IPS-18a (cell line): ENCODE results near the gene OSBPL10.
"Not testable (repeated sequence)": the region's sequence is repeated elsewhere in the genome, so short reads cannot be mapped to it uniquely, and the experiment has no call there.

ENCODE experiments used
- H3K27ac ChIP-seq: one replicate; pipeline ENCODE4 v1.5.1; 2013; ENCODE audit warnings: low read length
- H3K27me3 ChIP-seq: one replicate; pipeline ENCODE4 v1.6.1; 2013; ENCODE audit warnings: mild to moderate bottlenecking, low read length; ENCODE audit not compliant: control insufficient read depth, insufficient read depth
- H3K36me3 ChIP-seq: one replicate; pipeline ENCODE4 v1.6.1; 2013; ENCODE audit warnings: low read depth, low read length; ENCODE audit not compliant: control insufficient read depth
- H3K4me1 ChIP-seq: one replicate; pipeline ENCODE4 v1.6.1; 2013; ENCODE audit warnings: low read depth, low read length; ENCODE audit not compliant: control insufficient read depth
- H3K4me3 ChIP-seq: one replicate; pipeline ENCODE4 v1.5.1; 2013; ENCODE audit warnings: low read length
- H3K9ac ChIP-seq: one replicate; pipeline ENCODE4 v1.6.1; 2013; ENCODE audit warnings: mild to moderate bottlenecking, low read length, moderate library complexity
- H3K9me3 ChIP-seq: one replicate; pipeline ENCODE4 v1.6.1; 2013; ENCODE audit warnings: low read depth, low read length; ENCODE audit not compliant: control insufficient read depth

The OSBPL10 gene

DNA sequence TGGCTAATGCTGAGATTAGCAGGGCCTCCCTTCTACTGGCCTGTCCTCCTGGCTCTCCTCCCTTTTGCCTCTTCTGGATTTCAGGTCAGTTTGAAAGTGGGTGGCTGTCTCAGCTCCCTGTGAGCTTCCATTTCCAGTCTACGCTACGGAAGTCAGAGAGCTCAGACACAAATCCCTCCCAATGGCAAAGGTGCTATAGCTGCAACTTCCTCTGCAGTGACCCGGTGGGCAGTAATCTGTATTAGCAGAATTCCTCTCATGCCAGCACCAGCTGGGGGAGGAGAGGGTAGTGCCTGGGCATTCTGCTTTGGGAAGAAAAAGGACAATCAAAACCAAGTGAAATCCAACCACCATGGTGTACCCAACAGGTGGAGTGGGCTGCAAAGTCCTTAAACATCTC is 276.9 kb downstream of the OSBPL10 start:
- H3K36me3 ChIP-seq, result no peaks in the 10 kb centered on the region
- H3K27me3 ChIP-seq, result no peaks in the 10 kb centered on the region
- no peak overlapping the region for H3K27ac ChIP-seq
- no peaks in the 10 kb centered on the region for H3K4me1 ChIP-seq
- no peak overlapping the region for H3K9ac ChIP-seq
- no peaks in the 10 kb centered on the region for H3K9me3 ChIP-seq
- no peak overlapping the region for H3K4me3 ChIP-seq

DNA sequence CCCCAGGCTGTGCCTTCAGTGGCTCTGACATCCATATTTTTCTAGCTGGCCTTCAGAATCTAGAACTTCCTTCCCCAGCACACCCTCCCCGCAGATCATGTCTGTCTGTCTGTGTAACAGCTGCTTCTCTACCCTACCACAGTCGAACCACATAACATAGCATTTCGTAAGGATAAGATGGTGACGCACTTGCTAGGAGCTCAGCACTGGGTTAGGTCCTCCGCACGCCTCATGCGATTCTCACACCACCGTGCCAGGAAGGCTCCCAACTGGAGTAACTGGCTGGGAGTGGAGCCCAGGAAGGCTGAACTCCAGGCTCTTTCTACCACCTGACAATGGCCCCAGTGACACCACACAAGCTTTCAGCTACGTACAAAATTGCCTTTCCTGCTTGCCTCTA is 279.8 kb downstream of the OSBPL10 start:
- Histone ChIP-seq H3K4me1 (no peaks in the 10 kb centered on the region), H3K36me3 (no peaks in the 10 kb centered on the region), H3K27me3 (no peaks in the 10 kb centered on the region), H3K27ac (no peak overlapping the region), H3K4me3 (no peak overlapping the region), H3K9me3 (no peaks in the 10 kb centered on the region), H3K9ac (no peak overlapping the region)

DNA sequence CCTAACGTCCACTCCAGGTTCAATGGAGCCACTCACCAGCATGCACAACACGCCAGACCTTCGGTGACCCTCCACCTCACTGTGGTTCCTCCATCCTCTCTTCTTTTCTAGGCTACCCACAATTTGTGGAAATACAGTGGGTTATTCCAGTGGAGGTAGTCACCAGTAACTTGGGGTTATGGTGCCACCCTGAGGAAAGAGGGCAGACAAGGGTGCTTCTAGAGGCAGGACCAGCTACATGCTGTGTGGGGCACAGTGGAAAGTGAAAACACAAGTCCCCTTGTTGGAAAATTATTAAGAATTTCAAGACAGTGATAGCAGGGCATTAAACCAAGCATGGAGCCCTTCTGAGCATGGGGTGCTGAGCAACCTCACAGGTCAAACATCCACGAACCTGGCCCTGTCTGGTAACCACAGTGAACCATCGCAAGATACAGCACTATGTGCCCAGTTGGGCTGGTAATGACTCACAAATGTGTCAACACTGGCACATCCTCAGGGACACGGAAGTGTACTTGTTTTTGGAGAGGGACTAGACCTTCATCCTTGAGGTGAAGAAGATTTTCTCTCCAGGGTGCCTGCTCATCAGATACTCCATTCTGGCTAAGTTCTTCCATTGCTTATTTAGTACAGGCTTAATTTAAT is 281.6 kb downstream of the OSBPL10 start:
- Histone ChIP-seq H3K36me3 (no peaks in the 10 kb centered on the region), H3K4me1 (peaks cover 3% of the 10 kb centered on the region), H3K27me3 (no peaks in the 10 kb centered on the region), H3K9me3 (no peaks in the 10 kb centered on the region), H3K4me3 (no peak overlapping the region), H3K27ac (no peak overlapping the region), H3K9ac (no peak overlapping the region)

DNA sequence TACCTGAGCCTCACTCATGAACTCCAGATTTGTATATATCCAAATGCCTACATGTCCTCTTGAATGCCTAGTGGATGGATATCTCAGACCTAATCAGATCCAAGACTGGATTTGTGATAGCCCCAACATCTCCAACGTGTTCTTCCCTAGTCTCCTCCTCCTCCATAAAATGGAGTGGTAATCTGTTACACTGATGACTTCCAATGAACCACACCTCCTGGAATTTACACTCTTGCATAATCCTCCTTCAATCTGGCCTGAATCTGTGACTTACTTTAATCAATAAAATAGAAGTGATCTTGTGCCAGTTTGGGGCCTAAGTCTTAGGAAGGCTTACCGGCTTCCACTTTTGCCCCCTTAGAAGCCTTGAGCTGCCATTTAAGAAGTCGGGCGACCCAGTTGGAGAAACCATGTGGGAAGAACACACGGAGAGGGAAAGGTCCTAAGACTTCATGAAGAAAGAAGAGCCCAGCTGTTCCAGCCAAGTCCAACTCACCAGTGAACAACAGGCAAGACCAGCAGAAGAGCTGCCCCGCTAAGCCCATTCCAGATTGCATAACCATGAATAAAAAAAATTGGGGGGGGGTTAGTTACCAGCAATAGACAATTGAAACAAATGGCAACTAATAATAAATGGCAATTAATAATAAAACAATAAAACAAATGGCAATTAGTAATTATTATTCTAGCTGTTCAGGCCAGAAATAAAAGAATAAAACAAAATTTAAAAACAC is 284.1 kb downstream of the OSBPL10 start:
- peaks cover 3% of the 10 kb centered on the region for H3K4me1 ChIP-seq
- H3K4me3 ChIP-seq, result no peak overlapping the region
- H3K36me3 ChIP-seq, result no peaks in the 10 kb centered on the region
- no peaks in the 10 kb centered on the region for H3K27me3 ChIP-seq
- H3K9me3 ChIP-seq, result no peaks in the 10 kb centered on the region
- no peak overlapping the region for H3K27ac ChIP-seq
- H3K9ac ChIP-seq, result no peak overlapping the region

DNA sequence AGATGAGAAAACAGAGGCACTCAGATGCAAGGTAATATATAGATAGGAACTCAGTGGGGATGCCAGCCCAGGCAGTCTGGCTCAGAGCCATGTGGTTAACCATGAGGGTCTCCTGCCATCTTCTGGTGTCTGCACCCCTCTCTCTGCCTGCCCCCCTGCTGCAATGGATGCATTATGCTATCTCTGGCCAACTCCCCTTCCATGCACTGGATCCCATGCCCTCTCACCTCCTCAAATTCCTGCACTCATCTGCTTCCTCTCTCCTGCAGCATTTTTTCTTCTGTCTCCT is 285.1 kb downstream of the OSBPL10 start:
- H3K9me3 ChIP-seq, result no peaks in the 10 kb centered on the region

DNA sequence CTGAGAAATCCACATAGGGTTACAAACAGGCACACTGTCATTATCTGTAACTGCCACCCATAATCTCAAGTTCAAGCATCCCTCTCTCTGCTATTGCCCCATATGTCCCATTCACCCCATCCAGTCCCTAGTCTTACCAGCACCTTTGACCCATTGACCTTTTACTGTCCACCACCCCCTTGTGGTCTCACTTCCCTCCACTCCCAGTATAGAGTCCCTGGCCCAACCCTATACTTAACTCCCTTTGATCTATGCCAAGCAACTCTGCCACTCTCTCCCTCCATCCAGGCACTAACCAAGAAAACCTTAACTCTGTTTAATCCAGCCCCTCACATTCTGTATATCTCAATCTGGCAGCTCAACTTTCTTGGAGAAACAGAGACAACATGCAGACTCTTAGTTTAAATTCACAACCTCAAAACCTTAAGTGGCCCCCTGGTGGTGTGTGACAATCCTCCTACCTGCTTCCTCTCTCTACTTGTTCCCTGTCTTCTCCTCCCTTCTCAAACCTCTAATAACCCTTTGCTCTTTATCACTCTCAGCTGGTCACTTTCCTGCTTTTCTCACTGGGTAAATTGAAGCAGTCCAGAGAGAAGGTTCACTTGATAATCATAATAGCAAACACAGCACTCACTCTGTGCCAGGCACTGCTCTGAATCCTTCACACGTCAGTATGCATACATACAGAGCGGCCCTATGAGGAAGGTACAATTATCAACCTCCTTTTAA is 285.6 kb downstream of the OSBPL10 start:
- H3K27ac ChIP-seq, result no peak overlapping the region
- no peak overlapping the region for H3K4me3 ChIP-seq
- peaks cover 3% of the 10 kb centered on the region for H3K4me1 ChIP-seq
- H3K9ac ChIP-seq, result no peak overlapping the region
- no peaks in the 10 kb centered on the region for H3K9me3 ChIP-seq
- no peaks in the 10 kb centered on the region for H3K36me3 ChIP-seq
- H3K27me3 ChIP-seq, result no peaks in the 10 kb centered on the region

More for the DNA sequence above, 285.1 kb downstream of the OSBPL10 start:
- Histone ChIP-seq H3K4me3 (no peak overlapping the region), H3K27me3 (no peaks in the 10 kb centered on the region), H3K27ac (no peak overlapping the region), H3K4me1 (peaks cover 3% of the 10 kb centered on the region), H3K9ac (no peak overlapping the region), H3K36me3 (no peaks in the 10 kb centered on the region)

DNA sequence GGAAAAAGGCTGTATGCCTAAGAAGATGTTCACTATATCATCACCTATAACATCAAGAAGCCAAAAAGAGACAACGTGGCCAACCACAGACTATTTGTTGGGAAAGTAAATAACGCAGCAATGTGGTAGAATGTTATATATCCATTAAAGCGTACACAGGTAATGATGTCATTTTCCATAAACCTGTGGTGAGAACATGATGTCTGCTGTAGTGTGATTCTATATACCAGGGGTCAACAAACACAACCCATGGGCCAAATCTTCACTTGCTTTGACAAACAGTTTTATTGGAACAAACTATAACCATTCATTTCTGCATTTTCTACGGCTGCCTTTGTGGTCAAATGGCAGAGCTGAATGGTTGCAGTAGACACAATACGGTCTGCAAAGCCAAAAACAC is 287.7 kb downstream of the OSBPL10 start:
- H3K36me3 ChIP-seq, result no peaks in the 10 kb centered on the region
- H3K4me1 ChIP-seq, result peaks cover 3% of the 10 kb centered on the region
- H3K27me3 ChIP-seq, result no peaks in the 10 kb centered on the region
- no peak overlapping the region for H3K4me3 ChIP-seq
- H3K9ac ChIP-seq, result no peak overlapping the region
- no peak overlapping the region for H3K27ac ChIP-seq
- H3K9me3 ChIP-seq, result no peaks in the 10 kb centered on the region

DNA sequence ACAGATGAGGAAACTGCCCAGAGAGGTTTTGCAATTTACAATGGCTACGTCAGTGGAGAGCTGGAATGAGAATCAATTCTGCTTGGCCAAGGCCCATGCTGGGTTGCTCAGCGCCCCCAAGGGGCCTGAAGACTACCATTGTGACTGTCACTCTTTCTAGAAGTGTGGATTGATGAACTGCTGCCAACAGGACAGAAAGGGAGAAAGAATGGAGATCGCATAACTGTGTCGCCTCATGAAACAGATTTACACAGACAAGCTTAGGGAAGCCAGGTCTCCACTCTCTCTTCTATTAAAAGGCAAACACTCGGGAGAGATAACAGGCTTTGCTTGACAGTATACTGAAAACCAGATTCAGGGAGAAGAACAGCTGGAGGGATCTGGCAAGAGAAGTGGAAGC is 288.3 kb downstream of the OSBPL10 start:
- H3K9ac ChIP-seq, result no peak overlapping the region
- H3K9me3 ChIP-seq, result no peaks in the 10 kb centered on the region
- H3K4me3 ChIP-seq, result no peak overlapping the region
- H3K36me3 ChIP-seq, result no peaks in the 10 kb centered on the region
- H3K27ac ChIP-seq, result no peak overlapping the region
- no peaks in the 10 kb centered on the region for H3K27me3 ChIP-seq
- H3K4me1 ChIP-seq, result peaks cover 3% of the 10 kb centered on the region

DNA sequence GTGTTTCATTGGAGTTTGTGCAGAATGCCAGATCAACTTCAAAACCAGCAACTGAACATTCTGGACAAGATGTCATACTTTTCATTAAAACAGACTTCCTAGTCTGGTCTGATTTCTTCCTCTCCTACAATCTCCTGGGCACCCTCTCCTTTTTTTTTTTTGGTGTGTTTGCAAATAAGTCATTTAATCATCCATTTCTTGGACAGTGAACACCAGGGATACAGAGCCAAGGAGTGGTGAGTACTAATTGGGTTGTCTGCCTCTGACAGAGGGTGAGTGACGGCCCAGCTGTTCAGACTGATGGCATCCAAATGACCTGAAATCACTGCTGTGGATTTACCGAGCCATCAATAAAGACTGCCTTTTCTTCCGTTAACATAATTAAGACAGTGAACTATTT is 290.3 kb downstream of the OSBPL10 start:
- Histone ChIP-seq H3K4me3 (no peak overlapping the region), H3K27ac (no peak overlapping the region), H3K9me3 (no peaks in the 10 kb centered on the region), H3K4me1 (peaks cover 3% of the 10 kb centered on the region), H3K9ac (no peak overlapping the region), H3K36me3 (no peaks in the 10 kb centered on the region), H3K27me3 (no peaks in the 10 kb centered on the region)

DNA sequence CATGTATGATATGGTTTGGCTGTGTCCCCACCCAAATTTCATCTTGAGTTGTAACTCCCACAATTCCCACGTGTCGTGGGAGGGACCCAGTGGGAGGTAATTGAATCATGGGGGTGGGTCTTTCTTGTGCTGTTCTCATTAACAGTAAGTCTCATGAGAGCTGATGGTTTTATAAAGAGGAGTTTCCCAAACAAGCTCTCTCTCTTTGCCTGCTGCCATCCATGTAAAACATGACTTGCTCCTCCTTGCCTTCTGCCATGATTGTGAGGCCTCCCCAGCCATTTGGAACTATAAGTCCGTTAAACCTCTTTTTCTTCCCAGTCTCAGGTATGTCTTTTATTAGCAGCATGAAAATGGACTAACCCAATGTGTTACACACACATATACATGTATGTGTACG is 291.5 kb downstream of the OSBPL10 start:
- not testable (repeated sequence) for H3K9ac ChIP-seq, H3K4me1 ChIP-seq, H3K27me3 ChIP-seq, H3K9me3 ChIP-seq, H3K4me3 ChIP-seq, H3K27ac ChIP-seq, H3K36me3 ChIP-seq

DNA sequence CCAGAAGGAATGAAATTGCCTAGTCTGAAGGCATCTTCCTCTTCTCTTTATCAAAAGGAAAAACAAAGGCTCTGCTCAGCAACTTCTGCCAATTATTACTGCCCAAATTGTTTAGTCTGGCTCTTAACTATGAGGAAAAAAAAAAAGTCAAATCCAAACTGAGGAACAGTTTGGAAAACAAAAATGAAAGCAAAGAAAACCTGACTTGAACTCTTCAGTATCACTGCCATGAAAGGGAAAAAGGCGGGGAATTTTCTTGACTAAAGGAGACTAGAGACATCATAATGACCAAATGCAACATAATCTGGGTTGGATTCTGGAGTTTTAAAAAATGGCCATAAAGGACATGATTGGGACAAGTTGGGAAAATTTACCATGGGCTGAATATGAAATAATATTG is 292.1 kb downstream of the OSBPL10 start:
- Histone ChIP-seq H3K9ac (no peak overlapping the region), H3K27me3 (no peaks in the 10 kb centered on the region), H3K36me3 (no peaks in the 10 kb centered on the region), H3K27ac (no peak overlapping the region), H3K4me3 (no peak overlapping the region), H3K9me3 (no peaks in the 10 kb centered on the region), H3K4me1 (no peaks in the 10 kb centered on the region)
